Smooth muscle cell (in vitro differentiated cells): ENCODE results near the gene BGLAP. TPM values are rescaled to one million over a fixed set of nuclear protein-coding genes. Genes with fewer than 3 reads are reported as not detected.

Experiments
- DNase-seq: peaks from one replicate; lab custom pipeline; 2025; ENCODE audit not compliant: unreplicated experiment; lab: John Stamatoyannopoulos, UW
- H2AFZ ChIP-seq: fragments of 200-600 bp; sonication (generic); 2 replicates; pipeline ENCODE4 v1.6.0; 2016; ENCODE audit warnings: antibody characterized with exemption, low read depth, mild to moderate bottlenecking
- H3F3A ChIP-seq: fragments of 200-600 bp; sonication (generic); 2 replicates; pipeline ENCODE4 v1.6.0; 2017; ENCODE audit warnings: antibody characterized with exemption, low read depth
- H3K27ac ChIP-seq: fragments of 200-600 bp; sonication (generic); 2 replicates; pipeline ENCODE4 v1.5.1; 2016; ENCODE audit warnings: low read depth, mild to moderate bottlenecking
- H3K27me3 ChIP-seq: fragments of 200-600 bp; sonication (generic); 2 replicates; pipeline ENCODE4 v1.6.1; 2016; ENCODE audit warnings: low read depth, mild to moderate bottlenecking
- H3K36me3 ChIP-seq: fragments of 200-600 bp; sonication (generic); 2 replicates; pipeline ENCODE4 v1.5.1; 2016; ENCODE audit warnings: low read depth
- H3K4me1 ChIP-seq: fragments of 200-600 bp; sonication (generic); 2 replicates; pipeline ENCODE4 v1.5.1; 2016; ENCODE audit warnings: low read depth
- H3K4me2 ChIP-seq: fragments of 200-600 bp; sonication (generic); 2 replicates; pipeline ENCODE4 v1.6.0; 2016; ENCODE audit warnings: mild to moderate bottlenecking
- H3K4me3 ChIP-seq: fragments of 200-600 bp; sonication (generic); 2 replicates; pipeline ENCODE4 v1.5.1; 2016; ENCODE audit warnings: mild to moderate bottlenecking
- H3K79me2 ChIP-seq: fragments of 200-600 bp; sonication (generic); 2 replicates; pipeline ENCODE4 v1.6.0; 2016; ENCODE audit warnings: low read depth, mild to moderate bottlenecking
- H3K9ac ChIP-seq: fragments of 200-600 bp; sonication (generic); 2 replicates; pipeline ENCODE4 v1.6.0; 2016; ENCODE audit warnings: low read depth
- H3K9me3 ChIP-seq: fragments of 200-600 bp; sonication (generic); replicated peaks from 2 replicates; pipeline ENCODE4 v1.5.1; 2016; ENCODE audit warnings: low read depth
- H4K20me1 ChIP-seq: fragments of 200-600 bp; sonication (generic); 2 replicates; pipeline ENCODE4 v1.6.0; 2016; ENCODE audit warnings: low read depth
- WGBS: methylation state at CpG from one replicate; pipeline ENCODE4 v1.1.7; 2016; ENCODE audit warnings: low lambda C conversion rate; 5-methylcytosine and 5-hydroxymethylcytosine counted together
- polyA plus RNA-seq: library from polyadenylated mRNA; unstranded; fragments of >200 nt; fragmentation: Nextera tagmentation; extraction: Ambion mirVana; gene quantifications from 2 replicates; pipeline ENCODE4 v1.2.1, GENCODE V29; 2016
- total RNA-seq: library from RNA; depleted of rRNA; stranded (reverse); fragments of >200 nt; gene quantifications from 2 replicates; pipeline ENCODE4 v1.2.3, GENCODE V29; 2014
- TF ChIP-seq, protein P1 (sequence below): fragments of 200-600 bp; sonication (generic); IDR thresholded peaks from 2 replicates; pipeline ENCODE4 v1.5.1; 2017; ENCODE audit warnings: borderline replicate concordance, mild to moderate bottlenecking, antibody characterized with exemption; ENCODE audit not compliant: insufficient read depth, poor library complexity, severe bottlenecking

BGLAP gene
- total and polyA plus RNA-seq, 2 experiments from 2014 or later = 0.62 to 0.63 TPM

- H2AFZ ChIP-seq = no peak overlapping the region
- 94% methylated on average over 9 of the region's 9 CpGs for WGBS
- TF ChIP-seq, protein P1, sequence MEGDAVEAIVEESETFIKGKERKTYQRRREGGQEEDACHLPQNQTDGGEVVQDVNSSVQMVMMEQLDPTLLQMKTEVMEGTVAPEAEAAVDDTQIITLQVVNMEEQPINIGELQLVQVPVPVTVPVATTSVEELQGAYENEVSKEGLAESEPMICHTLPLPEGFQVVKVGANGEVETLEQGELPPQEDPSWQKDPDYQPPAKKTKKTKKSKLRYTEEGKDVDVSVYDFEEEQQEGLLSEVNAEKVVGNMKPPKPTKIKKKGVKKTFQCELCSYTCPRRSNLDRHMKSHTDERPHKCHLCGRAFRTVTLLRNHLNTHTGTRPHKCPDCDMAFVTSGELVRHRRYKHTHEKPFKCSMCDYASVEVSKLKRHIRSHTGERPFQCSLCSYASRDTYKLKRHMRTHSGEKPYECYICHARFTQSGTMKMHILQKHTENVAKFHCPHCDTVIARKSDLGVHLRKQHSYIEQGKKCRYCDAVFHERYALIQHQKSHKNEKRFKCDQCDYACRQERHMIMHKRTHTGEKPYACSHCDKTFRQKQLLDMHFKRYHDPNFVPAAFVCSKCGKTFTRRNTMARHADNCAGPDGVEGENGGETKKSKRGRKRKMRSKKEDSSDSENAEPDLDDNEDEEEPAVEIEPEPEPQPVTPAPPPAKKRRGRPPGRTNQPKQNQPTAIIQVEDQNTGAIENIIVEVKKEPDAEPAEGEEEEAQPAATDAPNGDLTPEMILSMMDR = no peak
- DNase-seq = no peak
- H3K36me3 ChIP-seq = peaks cover 14% of the 10 kb centered on the region
- no peak overlapping the region for H3K9ac ChIP-seq
- no peak overlapping the region for H3K4me2 ChIP-seq
- H3K4me1 ChIP-seq = no peaks in the 10 kb centered on the region
- no peaks in the 10 kb centered on the region for H3K9me3 ChIP-seq
- peaks cover 2% of the 10 kb centered on the region for H4K20me1 ChIP-seq
- no peak overlapping the region for H3K27ac ChIP-seq
- no peaks in the 10 kb centered on the region for H3F3A ChIP-seq
- no peaks in the 10 kb centered on the region for H3K27me3 ChIP-seq
- H3K79me2 ChIP-seq = no peaks in the 10 kb centered on the region
- H3K4me3 ChIP-seq = no peak overlapping the region
Observed at GRCh38 chr1:156263288-156263655, 21.3 kb downstream of the BGLAP start.

DNA sequence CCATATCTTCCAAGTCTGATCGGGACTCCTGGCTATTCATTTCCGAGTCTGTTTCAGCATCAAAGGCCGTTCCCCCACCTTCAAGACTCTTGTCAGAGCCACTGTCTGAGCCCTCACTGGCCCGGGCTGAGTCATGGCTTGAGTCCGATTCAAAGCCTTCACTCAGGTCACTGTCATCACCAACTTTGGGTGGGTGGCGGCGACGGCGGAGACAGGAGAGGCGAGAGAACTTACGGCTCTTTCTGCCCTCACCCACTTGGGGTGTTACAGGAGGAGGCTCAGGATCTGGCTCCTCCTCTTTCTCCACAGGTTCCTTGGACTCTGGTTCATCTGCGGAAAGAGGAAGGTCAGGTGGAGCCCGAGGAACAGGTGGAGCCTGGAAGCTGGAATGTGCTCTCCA, 24.1 kb downstream of the BGLAP start:
- WGBS = 94% methylated on average over 13 of the region's 13 CpGs
- Histone ChIP-seq H3K27ac (no peak overlapping the region), H3K36me3 (peaks cover 14% of the 10 kb centered on the region), H3K4me2 (no peak overlapping the region), H2AFZ (no peak overlapping the region), H3K4me3 (no peak overlapping the region), H3K79me2 (no peaks in the 10 kb centered on the region), H3K27me3 (no peaks in the 10 kb centered on the region), H3F3A (no peaks in the 10 kb centered on the region), H3K9me3 (no peaks in the 10 kb centered on the region), H4K20me1 (peaks cover 9% of the 10 kb centered on the region), H3K9ac (no peak overlapping the region), H3K4me1 (no peaks in the 10 kb centered on the region)
- no peak for DNase-seq
- TF ChIP-seq, protein P1 = no peak

DNA sequence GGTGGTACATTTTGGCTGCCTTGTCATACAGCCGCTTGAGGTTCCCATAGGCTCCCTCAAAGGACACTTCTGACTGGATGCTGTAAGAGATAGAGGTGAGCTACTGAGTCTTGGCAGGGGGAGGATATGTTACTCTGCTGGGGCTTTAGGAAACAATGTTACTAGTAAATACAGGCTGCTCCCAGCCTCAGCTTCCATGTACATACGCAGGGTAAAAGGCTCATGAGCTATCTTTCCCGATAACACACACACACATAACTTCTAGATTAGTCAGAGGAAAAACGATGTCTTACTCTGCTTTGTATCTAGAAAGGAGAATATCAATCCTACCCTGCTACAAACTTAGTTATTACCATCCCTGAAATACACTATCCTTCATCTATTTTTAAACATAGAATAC, 26.4 kb downstream of the BGLAP start:
- H4K20me1 ChIP-seq = peaks cover 9% of the 10 kb centered on the region
- no peaks in the 10 kb centered on the region for H3F3A ChIP-seq
- no peak overlapping the region for H3K4me2 ChIP-seq
- no peaks in the 10 kb centered on the region for H3K27me3 ChIP-seq
- DNase-seq = no peak
- no peaks in the 10 kb centered on the region for H3K9me3 ChIP-seq
- H3K27ac ChIP-seq = no peak overlapping the region
- H3K4me3 ChIP-seq = no peak overlapping the region
- H2AFZ ChIP-seq = no peak overlapping the region
- no peaks in the 10 kb centered on the region for H3K4me1 ChIP-seq
- WGBS = 61% methylated on average over 4 of the region's 4 CpGs
- H3K9ac ChIP-seq = no peak overlapping the region
- H3K79me2 ChIP-seq = no peaks in the 10 kb centered on the region
- H3K36me3 ChIP-seq = peaks cover 19% of the 10 kb centered on the region
- TF ChIP-seq, protein P1 = no peak

DNA sequence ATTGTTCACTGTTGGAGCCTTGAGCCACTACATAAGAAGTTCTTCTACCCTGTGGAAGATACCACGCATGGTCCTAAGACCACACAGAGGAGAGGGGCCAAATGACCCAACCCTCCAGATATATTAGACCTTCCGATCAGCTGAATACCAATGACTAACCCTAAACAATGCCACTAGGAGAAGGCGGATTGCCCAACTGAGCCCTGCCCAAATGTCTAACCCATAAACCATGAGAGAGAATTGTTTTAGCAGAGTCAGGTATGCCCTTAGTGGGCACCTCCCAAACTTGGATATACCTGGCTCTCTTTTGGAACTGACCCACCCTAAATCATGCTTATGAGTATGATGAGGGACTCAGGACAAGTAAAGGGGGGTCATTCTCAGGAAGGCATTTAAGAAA, 28.3 kb downstream of the BGLAP start:
- H3K9ac ChIP-seq = no peak overlapping the region
- H2AFZ ChIP-seq = no peak overlapping the region
- no peaks in the 10 kb centered on the region for H3F3A ChIP-seq
- peaks cover 30% of the 10 kb centered on the region for H3K36me3 ChIP-seq
- H3K79me2 ChIP-seq = no peaks in the 10 kb centered on the region
- H3K9me3 ChIP-seq = no peaks in the 10 kb centered on the region
- no peak for DNase-seq
- no peak overlapping the region for H3K4me3 ChIP-seq
- H3K27me3 ChIP-seq = no peaks in the 10 kb centered on the region
- H3K4me2 ChIP-seq = no peak overlapping the region
- peaks cover 20% of the 10 kb centered on the region for H4K20me1 ChIP-seq
- H3K27ac ChIP-seq = no peak overlapping the region
- 93% methylated on average over 3 of the region's 3 CpGs for WGBS
- no peaks in the 10 kb centered on the region for H3K4me1 ChIP-seq
- TF ChIP-seq, protein P1 = no peak
